Measurements from ENCODE around the gene DPF3.

DPF3 gene

GRCh38 chr14:72815430-72815829 is 78.5 kb downstream of the DPF3 start:
- Histone ChIP-seq H2BK5ac (ENCODE audit: low read length) (no peak overlapping the region), H2BK12ac (ENCODE audit: low read length) (no peak overlapping the region), H3K27ac (replicated peaks; ENCODE audit: low read length) (no peak overlapping the region), H3K4me1 (ENCODE audit: control insufficient read depth in 2 of 2, insufficient read depth in 1 of 2, low read depth in 1 of 2, low read length in 2 of 2) (peaks cover 0 to 4% of the 10 kb centered on the region in 2 donors), H3K79me1 (ENCODE audit: low read depth, low read length) (no peaks in the 10 kb centered on the region), H2AFZ (ENCODE audit: low read length) (no peak overlapping the region), H4K91ac (ENCODE audit: low read depth, low read length, poor library complexity) (no peak overlapping the region), H3K36me3 (replicated peaks in 1 of 2; ENCODE audit: control insufficient read depth in 2 of 2, insufficient read depth in 2 of 2, low read length in 2 of 2) (no peaks in the 10 kb centered on the region), H3K14ac (ENCODE audit: low read length) (no peak overlapping the region), H3K4me2 (ENCODE audit: insufficient read depth, low read length, poor library complexity, severe bottlenecking) (no peak overlapping the region), H2BK120ac (ENCODE audit: low read depth, low read length) (no peak overlapping the region), H3K18ac (ENCODE audit: low read length) (no peak overlapping the region), H3K4ac (ENCODE audit: low read length) (no peak overlapping the region), H2BK15ac (ENCODE audit: low read length) (no peak overlapping the region), H2AK5ac (ENCODE audit: low read depth, low read length) (no peak overlapping the region), H3K9ac (ENCODE audit: low read depth, low read length, poor library complexity) (no peak overlapping the region), H3K4me3 (ENCODE audit: low read length in 2 of 2) (no peak overlapping the region), H4K8ac (ENCODE audit: low read depth, low read length) (no peak overlapping the region), H3K9me3 (replicated peaks in 1 of 2; ENCODE audit: control insufficient read depth in 2 of 2, insufficient read depth in 1 of 2, low read depth in 1 of 2, low read length in 2 of 2) (no peaks in the 10 kb centered on the region), H3K23ac (ENCODE audit: low read depth, low read length, poor library complexity) (no peak overlapping the region), H3K27me3 (ENCODE audit: control insufficient read depth in 3 of 3, insufficient read depth in 3 of 3, low read depth in 1 of 3, low read length in 3 of 3) (no peaks in the 10 kb centered on the region)
- DNase-seq (ENCODE audit: low spot score): no peak
- no CpG with 5 or more reads among the region's 4 CpGs for WGBS, 2 donors (ENCODE audit: extremely low coverage in 2 of 2, insufficient read length in 2 of 2, insufficient replicate concordance in 1 of 2)

DNA sequence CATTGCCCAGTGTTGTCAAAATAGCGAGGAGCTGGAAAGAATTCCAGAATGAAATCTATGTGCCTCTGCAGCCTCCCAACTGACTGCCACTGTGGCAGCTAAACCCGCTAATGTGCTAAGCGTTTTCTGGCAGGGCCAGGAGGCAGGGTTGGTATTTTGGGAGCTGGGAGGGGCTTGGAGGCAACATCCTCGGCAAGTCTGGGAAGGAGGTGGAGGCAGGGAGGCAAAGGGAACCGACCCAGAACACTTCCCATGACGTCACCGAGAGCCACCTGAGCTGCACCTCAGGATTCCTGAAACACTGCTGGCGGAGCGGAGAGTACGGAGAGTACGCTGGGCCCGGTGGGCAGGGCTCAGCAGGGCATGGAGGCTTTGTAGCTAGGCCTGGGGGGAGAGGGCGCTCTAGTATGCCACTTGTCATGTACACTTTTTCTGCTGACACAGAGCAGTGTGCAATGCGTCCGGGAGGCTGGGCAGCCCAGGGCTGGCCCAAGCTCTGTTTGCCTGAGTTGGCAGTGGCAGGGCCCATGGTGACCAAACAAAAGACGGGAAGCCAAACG is 81.5 kb downstream of the DPF3 start:
- no peak for DNase-seq (ENCODE audit: low spot score)
- H2BK120ac ChIP-seq (ENCODE audit: low read depth, low read length): no peak overlapping the region
- no peak overlapping the region for H3K4me3 ChIP-seq (ENCODE audit: low read length in 2 of 2)
- no peak overlapping the region for H3K4me2 ChIP-seq (ENCODE audit: insufficient read depth, low read length, poor library complexity, severe bottlenecking)
- no peak overlapping the region for H2AK5ac ChIP-seq (ENCODE audit: low read depth, low read length)
- H3K9me3 ChIP-seq (replicated peaks in 1 of 2; ENCODE audit: control insufficient read depth in 2 of 2, insufficient read depth in 1 of 2, low read depth in 1 of 2, low read length in 2 of 2): no peaks in the 10 kb centered on the region
- no peak overlapping the region for H2AFZ ChIP-seq (ENCODE audit: low read length)
- no peak overlapping the region for H3K14ac ChIP-seq (ENCODE audit: low read length)
- no peak overlapping the region for H3K23ac ChIP-seq (ENCODE audit: low read depth, low read length, poor library complexity)
- H3K9ac ChIP-seq (ENCODE audit: low read depth, low read length, poor library complexity): no peak overlapping the region
- peak overlapping the region; percentile 79 for H3K18ac ChIP-seq (ENCODE audit: low read length)
- WGBS, 2 donors (ENCODE audit: extremely low coverage in 2 of 2, insufficient read length in 2 of 2, insufficient replicate concordance in 1 of 2): no CpG with 5 or more reads among the region's 17 CpGs
- H3K79me1 ChIP-seq (ENCODE audit: low read depth, low read length): no peaks in the 10 kb centered on the region
- peaks cover 0 to 4% of the 10 kb centered on the region in 2 donors for H3K4me1 ChIP-seq (ENCODE audit: control insufficient read depth in 2 of 2, insufficient read depth in 1 of 2, low read depth in 1 of 2, low read length in 2 of 2)
- H2BK15ac ChIP-seq (ENCODE audit: low read length): peak overlapping the region; percentile 61
- no peaks in the 10 kb centered on the region for H3K36me3 ChIP-seq (replicated peaks in 1 of 2; ENCODE audit: control insufficient read depth in 2 of 2, insufficient read depth in 2 of 2, low read length in 2 of 2)
- H2BK12ac ChIP-seq (ENCODE audit: low read length): no peak overlapping the region
- no peak overlapping the region for H4K91ac ChIP-seq (ENCODE audit: low read depth, low read length, poor library complexity)
- no peak overlapping the region for H3K27ac ChIP-seq (replicated peaks; ENCODE audit: low read length)
- H4K8ac ChIP-seq (ENCODE audit: low read depth, low read length): peak overlapping the region; percentile 75
- no peak overlapping the region for H2BK5ac ChIP-seq (ENCODE audit: low read length)
- H3K27me3 ChIP-seq (ENCODE audit: control insufficient read depth in 3 of 3, insufficient read depth in 3 of 3, low read depth in 1 of 3, low read length in 3 of 3): no peaks in the 10 kb centered on the region
- no peak overlapping the region for H3K4ac ChIP-seq (ENCODE audit: low read length)

DNA sequence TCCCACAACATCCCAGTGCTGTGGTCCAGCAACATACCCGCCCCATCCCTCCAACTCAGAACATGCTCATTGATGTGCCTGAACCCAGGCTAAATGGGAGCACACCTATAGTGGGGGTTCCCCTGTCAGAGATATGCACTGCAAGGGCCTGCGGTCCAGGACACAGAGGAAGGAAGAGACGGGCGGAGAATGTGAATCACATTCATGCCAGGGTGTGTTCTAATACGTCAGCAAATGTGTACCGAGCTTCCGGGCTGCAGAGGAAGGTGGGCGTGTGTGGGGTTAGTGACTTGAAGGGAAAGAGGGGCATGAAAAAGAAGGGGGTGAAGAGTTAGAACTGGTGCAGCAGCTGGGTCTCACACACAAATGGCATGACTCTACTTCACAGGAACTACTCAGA is 83.7 kb downstream of the DPF3 start:
- H3K9me3 ChIP-seq (replicated peaks in 1 of 2; ENCODE audit: control insufficient read depth in 2 of 2, insufficient read depth in 1 of 2, low read depth in 1 of 2, low read length in 2 of 2): no peaks in the 10 kb centered on the region
- no peak overlapping the region for H3K23ac ChIP-seq (ENCODE audit: low read depth, low read length, poor library complexity)
- no peak overlapping the region for H2BK120ac ChIP-seq (ENCODE audit: low read depth, low read length)
- no peak overlapping the region for H4K8ac ChIP-seq (ENCODE audit: low read depth, low read length)
- no peak overlapping the region for H2BK15ac ChIP-seq (ENCODE audit: low read length)
- no peak overlapping the region for H3K27ac ChIP-seq (replicated peaks; ENCODE audit: low read length)
- H3K27me3 ChIP-seq (ENCODE audit: control insufficient read depth in 3 of 3, insufficient read depth in 3 of 3, low read depth in 1 of 3, low read length in 3 of 3): no peaks in the 10 kb centered on the region
- no peak overlapping the region for H2BK12ac ChIP-seq (ENCODE audit: low read length)
- no peak overlapping the region for H2AFZ ChIP-seq (ENCODE audit: low read length)
- no peak overlapping the region for H3K14ac ChIP-seq (ENCODE audit: low read length)
- peaks cover 0 to 4% of the 10 kb centered on the region in 2 donors for H3K4me1 ChIP-seq (ENCODE audit: control insufficient read depth in 2 of 2, insufficient read depth in 1 of 2, low read depth in 1 of 2, low read length in 2 of 2)
- peak overlapping the region in 1 of 2 donors; percentile 16 for H3K4me3 ChIP-seq (ENCODE audit: low read length in 2 of 2)
- H3K4me2 ChIP-seq (ENCODE audit: insufficient read depth, low read length, poor library complexity, severe bottlenecking): no peak overlapping the region
- H2BK5ac ChIP-seq (ENCODE audit: low read length): no peak overlapping the region
- DNase-seq (ENCODE audit: low spot score): no peak
- no peaks in the 10 kb centered on the region for H3K36me3 ChIP-seq (replicated peaks in 1 of 2; ENCODE audit: control insufficient read depth in 2 of 2, insufficient read depth in 2 of 2, low read length in 2 of 2)
- H2AK5ac ChIP-seq (ENCODE audit: low read depth, low read length): no peak overlapping the region
- no peak overlapping the region for H3K4ac ChIP-seq (ENCODE audit: low read length)
- H3K18ac ChIP-seq (ENCODE audit: low read length): no peak overlapping the region
- no CpG with 5 or more reads among the region's 8 CpGs for WGBS, 2 donors (ENCODE audit: extremely low coverage in 2 of 2, insufficient read length in 2 of 2, insufficient replicate concordance in 1 of 2)
- no peak overlapping the region for H3K9ac ChIP-seq (ENCODE audit: low read depth, low read length, poor library complexity)
- H3K79me1 ChIP-seq (ENCODE audit: low read depth, low read length): no peaks in the 10 kb centered on the region
- H4K91ac ChIP-seq (ENCODE audit: low read depth, low read length, poor library complexity): no peak overlapping the region

DNA sequence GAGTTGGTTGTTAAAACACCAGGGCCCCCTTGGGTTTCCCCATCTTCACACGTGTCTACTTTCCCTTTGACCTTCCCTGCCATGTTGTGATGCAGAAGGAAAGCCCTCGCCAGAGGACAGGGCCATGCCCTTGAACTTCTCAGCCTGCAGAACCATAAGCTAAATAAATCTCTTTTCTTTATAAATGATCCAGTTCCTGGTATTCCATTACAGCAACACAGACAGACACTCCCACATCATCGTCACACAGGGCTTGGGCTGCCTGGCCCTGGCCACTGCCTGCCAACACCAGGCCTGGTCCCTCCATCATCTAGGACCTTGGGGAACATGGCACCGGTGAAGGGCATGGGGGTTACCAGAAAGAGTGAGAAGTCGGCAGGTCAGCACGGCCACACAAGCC is 84.8 kb downstream of the DPF3 start:
- Histone ChIP-seq H3K36me3 (replicated peaks in 1 of 2; ENCODE audit: control insufficient read depth in 2 of 2, insufficient read depth in 2 of 2, low read length in 2 of 2) (no peaks in the 10 kb centered on the region), H3K4me1 (ENCODE audit: control insufficient read depth in 2 of 2, insufficient read depth in 1 of 2, low read depth in 1 of 2, low read length in 2 of 2) (peaks cover 0 to 5% of the 10 kb centered on the region in 2 donors), H2AFZ (ENCODE audit: low read length) (no peak overlapping the region), H3K4me2 (ENCODE audit: insufficient read depth, low read length, poor library complexity, severe bottlenecking) (no peak overlapping the region), H3K4me3 (ENCODE audit: low read length in 2 of 2) (no peak overlapping the region), H3K23ac (ENCODE audit: low read depth, low read length, poor library complexity) (peak overlapping the region; percentile 86), H2BK15ac (ENCODE audit: low read length) (no peak overlapping the region), H3K27me3 (ENCODE audit: control insufficient read depth in 3 of 3, insufficient read depth in 3 of 3, low read depth in 1 of 3, low read length in 3 of 3) (no peaks in the 10 kb centered on the region), H3K4ac (ENCODE audit: low read length) (no peak overlapping the region), H2BK120ac (ENCODE audit: low read depth, low read length) (peak overlapping the region; percentile 11), H3K14ac (ENCODE audit: low read length) (no peak overlapping the region), H3K9me3 (replicated peaks in 1 of 2; ENCODE audit: control insufficient read depth in 2 of 2, insufficient read depth in 1 of 2, low read depth in 1 of 2, low read length in 2 of 2) (no peaks in the 10 kb centered on the region), H3K79me1 (ENCODE audit: low read depth, low read length) (no peaks in the 10 kb centered on the region), H3K18ac (ENCODE audit: low read length) (peak overlapping the region; percentile 34), H2AK5ac (ENCODE audit: low read depth, low read length) (no peak overlapping the region), H2BK5ac (ENCODE audit: low read length) (peak overlapping the region; percentile 30), H3K27ac (replicated peaks; ENCODE audit: low read length) (no peak overlapping the region), H3K9ac (ENCODE audit: low read depth, low read length, poor library complexity) (no peak overlapping the region), H4K91ac (ENCODE audit: low read depth, low read length, poor library complexity) (no peak overlapping the region), H2BK12ac (ENCODE audit: low read length) (no peak overlapping the region), H4K8ac (ENCODE audit: low read depth, low read length) (no peak overlapping the region)
- no CpG with 5 or more reads among the region's 6 CpGs for WGBS, 2 donors (ENCODE audit: extremely low coverage in 2 of 2, insufficient read length in 2 of 2, insufficient replicate concordance in 1 of 2)
- DNase-seq (ENCODE audit: low spot score): no peak

Measured in neuronal stem cell (in vitro differentiated cells).